ENCODE results near the gene ZCWPW1. TPM values are rescaled to one million over a fixed set of nuclear protein-coding genes. Genes with fewer than 3 reads are reported as not detected.
"Not testable (repeated sequence)": the region's sequence is repeated elsewhere in the genome, so short reads cannot be mapped to it uniquely, and the experiment has no call there.

Gene ZCWPW1
- polyA plus RNA-seq, 2 donors, result 2.2 to 2.8 TPM

DNA sequence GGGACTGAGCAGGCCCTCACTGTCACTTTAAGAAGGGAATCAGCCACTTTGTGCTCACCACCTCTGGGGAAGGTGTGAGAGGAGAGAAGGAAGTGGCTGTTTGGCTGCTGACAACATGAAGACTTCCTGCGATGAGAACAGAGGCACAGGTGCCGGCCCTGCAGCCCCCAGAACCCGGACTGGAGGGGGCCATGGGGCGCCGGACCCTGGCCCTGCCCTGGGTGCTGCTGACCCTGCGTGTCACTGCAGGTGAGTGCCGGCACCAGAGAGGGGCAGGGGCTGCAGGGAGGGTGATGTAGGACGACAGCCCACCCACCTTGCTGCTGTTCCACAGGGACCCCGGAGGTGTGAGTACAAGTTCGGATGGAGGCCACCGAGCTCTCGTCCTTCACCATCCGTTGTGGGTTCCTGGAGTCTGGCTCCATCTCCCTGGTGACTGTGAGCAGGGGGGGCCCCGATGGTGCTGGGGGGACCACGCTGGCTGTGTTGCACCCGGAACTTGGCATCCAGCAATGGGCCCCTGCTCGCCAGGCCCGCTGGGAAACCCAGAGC is 76.2 kb downstream of the ZCWPW1 start:
- 86 to 87% methylated on average over 17 to 18 of the region's 18 CpGs for WGBS, 2 donors
- peaks cover 15 to 53% of the 10 kb centered on the region in 2 donors for H3K36me3 ChIP-seq (ENCODE audit: control insufficient read depth in 2 of 2, insufficient read depth in 2 of 2, low read length in 1 of 2)
- not testable (repeated sequence) for H3K27me3 ChIP-seq (ENCODE audit: control insufficient read depth in 1 of 2, insufficient read depth in 2 of 2, low read length in 2 of 2); H3K4me3 ChIP-seq (ENCODE audit: low read depth in 1 of 2, low read length in 2 of 2); H3K9me3 ChIP-seq (ENCODE audit: control insufficient read depth in 2 of 2, insufficient read depth in 1 of 2, low read depth in 1 of 2, low read length in 1 of 2); H3K27ac ChIP-seq (ENCODE audit: low read depth in 2 of 2, low read length in 1 of 2); H3K4me1 ChIP-seq (ENCODE audit: control insufficient read depth in 2 of 2, insufficient read depth in 2 of 2, low read length in 1 of 2)

- 87 to 91% methylated on average over 6 of the region's 6 CpGs for WGBS, 2 donors
- Histone ChIP-seq H3K27ac (ENCODE audit: low read depth in 2 of 2, low read length in 1 of 2) (no peak overlapping the region), H3K27me3 (ENCODE audit: control insufficient read depth in 1 of 2, insufficient read depth in 2 of 2, low read length in 2 of 2) (no peaks in the 10 kb centered on the region), H3K4me1 (ENCODE audit: control insufficient read depth in 2 of 2, insufficient read depth in 2 of 2, low read length in 1 of 2) (no peaks in the 10 kb centered on the region), H3K9me3 (ENCODE audit: control insufficient read depth in 2 of 2, insufficient read depth in 1 of 2, low read depth in 1 of 2, low read length in 1 of 2) (no peaks in the 10 kb centered on the region), H3K4me3 (ENCODE audit: low read depth in 1 of 2, low read length in 2 of 2) (no peak overlapping the region), H3K36me3 (ENCODE audit: control insufficient read depth in 2 of 2, insufficient read depth in 2 of 2, low read length in 1 of 2) (peaks cover 15 to 52% of the 10 kb centered on the region in 2 donors)
Measured at GRCh38 chr7:100351657-100352058, 76.8 kb downstream of the ZCWPW1 start.

Other genes with a start within 250 kb of the ZCWPW1 start
- gene PVRIG, start 208.8 kb downstream of the ZCWPW1 start, polyA plus RNA-seq, result under 1 TPM; 0.24 to 0.31 TPM
- under 1 TPM; 0.05 to 0.10 TPM for gene SPDYE3, start 121.0 kb downstream of the ZCWPW1 start, polyA plus RNA-seq
- 10 to 100 TPM; 22.9 to 79.2 TPM for gene PILRB, start 70.6 kb downstream of the ZCWPW1 start, polyA plus RNA-seq
- 1 to 10 TPM in 1 of 2 donors, under 1 TPM in 1; 0.85 to 1.7 TPM for gene PILRA, start 55.2 kb downstream of the ZCWPW1 start, polyA plus RNA-seq
- gene MEPCE, start 1.1 kb upstream of the ZCWPW1 start, polyA plus RNA-seq, result 10 to 100 TPM; 18.0 to 21.8 TPM
- 10 to 100 TPM; 32.1 to 61.5 TPM for gene PPP1R35, start 7.8 kb upstream of the ZCWPW1 start, polyA plus RNA-seq
- gene SPACDR, start 35.6 kb upstream of the ZCWPW1 start, polyA plus RNA-seq, result under 1 TPM; 0.31 to 0.65 TPM
- 10 to 100 TPM; 40.0 to 60.0 TPM for gene TSC22D4, start 50.5 kb upstream of the ZCWPW1 start, polyA plus RNA-seq
- 1 to 10 TPM in 1 of 2 donors, under 1 TPM in 1; 0.32 to 1.3 TPM for gene NYAP1, start 55.2 kb upstream of the ZCWPW1 start, polyA plus RNA-seq
- 10 to 100 TPM; 15.8 to 37.9 TPM for gene AGFG2, start 110.5 kb upstream of the ZCWPW1 start, polyA plus RNA-seq
- gene SAP25, start 145.2 kb upstream of the ZCWPW1 start, polyA plus RNA-seq, result 1 to 10 TPM; 1.5 to 3.3 TPM
- gene LRCH4, start 157.4 kb upstream of the ZCWPW1 start, polyA plus RNA-seq, result 10 to 100 TPM; 32.3 to 73.4 TPM
- gene FBXO24, start 157.6 kb upstream of the ZCWPW1 start, polyA plus RNA-seq, result under 1 TPM; 0.33 to 0.81 TPM
- gene PCOLCE, start 173.7 kb upstream of the ZCWPW1 start, polyA plus RNA-seq, result 10 to 100 TPM in 1 of 2 donors, 1 to 10 TPM in 1; 9.9 to 11.0 TPM
- gene MOSPD3, start 183.8 kb upstream of the ZCWPW1 start, polyA plus RNA-seq, result 10 to 100 TPM; 15.5 to 18.4 TPM
- gene TFR2, start 212.8 kb upstream of the ZCWPW1 start, polyA plus RNA-seq, result under 1 TPM; 0.41 to 0.53 TPM
- gene ACTL6B, start 227.7 kb upstream of the ZCWPW1 start, polyA plus RNA-seq, result not detected
- gene GNB2, start 245.0 kb upstream of the ZCWPW1 start, polyA plus RNA-seq, result 100 to 1,000 TPM; 147 to 284 TPM